Neural cell (in vitro differentiated cells): Measurements from ENCODE around the gene BACE1-AS. TPM values are rescaled to one million over a fixed set of nuclear protein-coding genes. Genes with fewer than 3 reads are reported as not detected.

Source experiments
- H2AFZ ChIP-seq: fragments of 200-600, 300-800 bp; sonication (generic), shearing (Covaris generic); 2 replicates; pipeline ENCODE4 v1.6.0; 2014; ENCODE audit warnings: low read depth, mild to moderate bottlenecking, antibody characterized with exemption, low read length, moderate library complexity
- H3F3A ChIP-seq: fragments of 200-600 bp; shearing (Covaris generic); 2 replicates; pipeline ENCODE4 v1.6.1; 2016; ENCODE audit warnings: mild to moderate bottlenecking, moderate library complexity, mixed read lengths, antibody characterized with exemption, low read length; ENCODE audit not compliant: insufficient read depth, poor library complexity, severe bottlenecking
- H3K27ac ChIP-seq: fragments of 200-600, 300-800 bp; sonication (generic), shearing (Covaris generic); 2 replicates; pipeline ENCODE4 v1.5.1; 2014; ENCODE audit warnings: mild to moderate bottlenecking, low read length, moderate library complexity
- H3K27me3 ChIP-seq: fragments of 300-800, 200-600 bp; sonication (generic), shearing (Covaris generic); 2 replicates; pipeline ENCODE4 v1.6.0; 2014; ENCODE audit warnings: mild to moderate bottlenecking, low read depth, low read length, moderate library complexity; ENCODE audit not compliant: insufficient read depth
- H3K36me3 ChIP-seq: fragments of 300-800, 200-600 bp; sonication (generic), shearing (Covaris generic); 2 replicates; pipeline ENCODE4 v1.5.1; 2014; ENCODE audit warnings: mild to moderate bottlenecking, antibody characterized with exemption, low read length, moderate library complexity; ENCODE audit not compliant: insufficient read depth
- H3K4me2 ChIP-seq: fragments of 300-800, 200-600 bp; sonication (generic), shearing (Covaris generic); 2 replicates; pipeline ENCODE4 v1.6.0; 2014; ENCODE audit warnings: mild to moderate bottlenecking, low read length
- H3K4me3 ChIP-seq: fragments of 300-800, 200-600 bp; sonication (generic), shearing (Covaris generic); 2 replicates; pipeline ENCODE4 v1.5.1; 2014; ENCODE audit warnings: mild to moderate bottlenecking, low read length, moderate library complexity
- H3K79me2 ChIP-seq: fragments of 200-600 bp; shearing (Covaris generic); replicated peaks from 2 replicates; pipeline ENCODE4 v1.6.0; 2014; ENCODE audit warnings: mild to moderate bottlenecking, low read length, moderate library complexity; ENCODE audit not compliant: insufficient read depth
- H3K9ac ChIP-seq: fragments of 300-800, 200-600 bp; sonication (generic), shearing (Covaris generic); 2 replicates; pipeline ENCODE4 v1.6.1; 2016; ENCODE audit warnings: mild to moderate bottlenecking, low read length, mixed read lengths
- H3K9me2 ChIP-seq: fragments of 200-600 bp; shearing (Covaris generic); 2 replicates; pipeline ENCODE4 v1.6.1; 2016; ENCODE audit warnings: mild to moderate bottlenecking, low read length, mixed read lengths; ENCODE audit not compliant: insufficient read depth
- H3K9me3 ChIP-seq: fragments of 200-600, 300-800 bp; sonication (generic), shearing (Covaris generic); 2 replicates; pipeline ENCODE4 v1.6.1; 2016; ENCODE audit warnings: mild to moderate bottlenecking, mixed run types, low read length, moderate library complexity, mixed read lengths
- H4K20me1 ChIP-seq: fragments of 200-600 bp; shearing (Covaris generic); 2 replicates; pipeline ENCODE4 v1.6.1; 2016; ENCODE audit warnings: mild to moderate bottlenecking, mixed run types; ENCODE audit not compliant: insufficient read depth
- CTCF ChIP-seq: fragments of 450-650 bp; IDR thresholded peaks from 2 replicates; pipeline ENCODE4 v1.5.1; 2014; ENCODE audit warnings: antibody characterized with exemption, mild to moderate bottlenecking, moderate library complexity; ENCODE audit not compliant: poor library complexity, severe bottlenecking
- EP300 ChIP-seq: fragments of 450-650 bp; conservative IDR thresholded peaks from 2 replicates; pipeline ENCODE4 v1.6.1; 2014; ENCODE audit warnings: antibody characterized with exemption, mild to moderate bottlenecking, moderate library complexity; ENCODE audit not compliant: poor library complexity, severe bottlenecking
- EZH2 ChIP-seq: fragments of 200-600, 300-800 bp; shearing (Covaris generic), sonication (generic); IDR thresholded peaks from 2 replicates; pipeline ENCODE4 v1.6.1; 2014; ENCODE audit warnings: antibody characterized with exemption, low read length, borderline replicate concordance, mild to moderate bottlenecking; ENCODE audit not compliant: insufficient read depth, poor library complexity, severe bottlenecking
- MXI1 ChIP-seq: fragments of 450-650 bp; conservative IDR thresholded peaks from 2 replicates; pipeline ENCODE4 v1.6.1; 2014; ENCODE audit warnings: antibody characterized with exemption, mild to moderate bottlenecking; ENCODE audit not compliant: poor library complexity, severe bottlenecking
- POLR2AphosphoS5 ChIP-seq: IDR thresholded peaks from 2 replicates; pipeline ENCODE4 v1.6.1; 2012
- RAD21 ChIP-seq: fragments of 450-650 bp; conservative IDR thresholded peaks from 2 replicates; pipeline ENCODE4 v1.6.1; 2014; ENCODE audit warnings: antibody characterized with exemption, mild to moderate bottlenecking, moderate library complexity
- REST ChIP-seq: IDR thresholded peaks from 2 replicates; pipeline ENCODE4 v1.6.1; 2012; ENCODE audit warnings: borderline replicate concordance
- SMC3 ChIP-seq: fragments of 450-650 bp; conservative IDR thresholded peaks from 2 replicates; pipeline ENCODE4 v1.6.1; 2014; ENCODE audit warnings: antibody characterized with exemption, mild to moderate bottlenecking, moderate library complexity; ENCODE audit not compliant: poor library complexity
- TAF1 ChIP-seq: IDR thresholded peaks from 2 replicates; pipeline ENCODE4 v1.6.1; 2012; ENCODE audit warnings: low read depth
- polyA plus RNA-seq: library from polyadenylated mRNA; depleted of rRNA; stranded (reverse); fragments of >200 nt; gene quantifications from 2 replicates; pipeline ENCODE4 v1.2.3, GENCODE V29; 2014

Gene BACE1-AS
- polyA plus RNA-seq, 1 donor from 2014 or later = 3.8 TPM

DNA sequence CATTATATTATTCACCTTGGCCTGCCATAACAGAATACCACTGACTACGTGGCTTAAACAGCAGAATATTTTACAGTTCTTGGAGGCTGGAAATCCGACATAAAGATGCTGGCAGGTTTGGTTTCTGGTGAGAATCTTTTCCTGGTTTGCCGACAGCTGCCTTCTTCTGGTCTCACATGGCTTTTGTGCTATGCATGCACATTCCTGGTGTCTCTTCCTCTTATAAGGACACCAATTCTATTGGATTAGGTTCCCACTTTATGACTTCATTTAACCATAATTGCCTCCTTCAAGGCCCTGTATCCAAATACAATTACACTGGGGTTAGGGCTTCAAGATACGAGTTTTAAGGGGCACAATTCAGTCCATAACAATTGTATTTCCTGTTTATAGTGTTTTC, 41.6 kb upstream of the BACE1-AS start:
- Histone ChIP-seq H3K4me2 (no peak overlapping the region), H3K9me3 (no peaks in the 10 kb centered on the region), H4K20me1 (no peaks in the 10 kb centered on the region), H3K79me2 (no peaks in the 10 kb centered on the region), H3K9me2 (no peaks in the 10 kb centered on the region), H2AFZ (no peak overlapping the region), H3K9ac (no peak overlapping the region), H3K27me3 (no peaks in the 10 kb centered on the region), H3F3A (no peaks in the 10 kb centered on the region), H3K27ac (no peak overlapping the region), H3K36me3 (peaks cover 13% of the 10 kb centered on the region), H3K4me3 (no peak overlapping the region)
- TF ChIP-seq CTCF = no peak
- no peak for TF ChIP-seq MXI1
- no peak for TF ChIP-seq RAD21
- TF ChIP-seq EZH2 = no peak
- no peak for TF ChIP-seq POLR2AphosphoS5
- no peak for TF ChIP-seq EP300
- TF ChIP-seq REST = no peak
- no peak for TF ChIP-seq TAF1
- no peak for TF ChIP-seq SMC3

DNA sequence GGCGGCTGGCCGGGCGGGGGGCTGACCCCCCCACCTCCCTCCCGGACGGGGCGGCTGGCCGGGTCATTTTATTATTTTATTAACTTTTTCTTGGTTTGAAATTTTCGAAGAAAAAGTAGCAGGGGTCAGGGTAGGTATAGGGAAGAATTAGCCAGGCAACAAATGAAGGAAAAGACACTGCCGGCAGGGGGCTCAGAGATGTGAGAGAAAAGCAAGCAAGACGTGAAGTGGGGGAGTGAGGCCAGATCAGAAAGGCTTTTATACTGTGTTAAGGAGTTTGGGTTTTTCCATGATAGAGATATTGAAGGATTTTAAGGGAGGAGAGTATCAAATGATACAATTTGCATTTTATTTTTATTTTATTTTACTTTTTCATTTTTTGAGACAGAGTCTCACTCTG, 39.6 kb upstream of the BACE1-AS start:
- Histone ChIP-seq H3K4me3 (no peak overlapping the region), H3K9me2 (no peaks in the 10 kb centered on the region), H3K79me2 (no peaks in the 10 kb centered on the region), H3K9me3 (no peaks in the 10 kb centered on the region), H3K27me3 (no peaks in the 10 kb centered on the region), H3K9ac (no peak overlapping the region), H3K27ac (no peak overlapping the region), H4K20me1 (no peaks in the 10 kb centered on the region), H3K36me3 (peaks cover 4% of the 10 kb centered on the region), H2AFZ (no peak overlapping the region), H3F3A (no peaks in the 10 kb centered on the region), H3K4me2 (no peak overlapping the region)
- TF ChIP-seq EZH2 (no peak), REST (no peak), POLR2AphosphoS5 (no peak)
